Psoas muscle (tissue), 8 donors: ENCODE results near the gene JAKMIP3. TPM values are rescaled to one million over a fixed set of nuclear protein-coding genes. Genes with fewer than 3 reads are reported as not detected.
A peak's percentile ranks its signal among the peaks of the same experiment; 100 is the strongest.

ENCODE experiments used
- ATAC-seq, 4 donors: fragments of 200-7000 bp; cut with Tn5 transposase; one replicate each; pipeline ENCODE4 v1.9.1; 2020; ENCODE audit warnings: moderate library complexity in 3 of 4, mild to moderate bottlenecking in 2 of 4
- DNase-seq, 2 donors: peaks; one replicate each; pipeline ENCODE4 v3.0.0-alpha.2; 2020
- H3K27ac ChIP-seq: fragments of 200-600 bp; one replicate; pipeline ENCODE4 v1.8.0; 2022
- H3K27me3 ChIP-seq, 3 donors: fragments of 200-600 bp in 1 of 3; one replicate each; pipeline versions ENCODE4 v1.6.1 to v1.8.0; 2013 to 2022; ENCODE audit warnings: low read length in 2 of 3, mild to moderate bottlenecking in 2 of 3, moderate library complexity in 1 of 3; ENCODE audit not compliant: insufficient read depth in 3 of 3
- H3K36me3 ChIP-seq, 2 donors: fragments of 200-600 bp in 1 of 2; one replicate each; pipeline versions ENCODE4 v1.6.1 to v1.8.0; 2013 to 2022; ENCODE audit warnings: low read depth in 1 of 2, mild to moderate bottlenecking in 1 of 2, moderate library complexity in 1 of 2; ENCODE audit not compliant: insufficient read depth in 1 of 2
- H3K4me1 ChIP-seq: fragments of 200-600 bp; one replicate; pipeline ENCODE4 v1.8.0; 2022
- H3K4me3 ChIP-seq: fragments of 200-600 bp; one replicate; pipeline ENCODE4 v1.8.0; 2022; ENCODE audit warnings: mild to moderate bottlenecking
- H3K9me3 ChIP-seq: fragments of 200-600 bp; one replicate; pipeline ENCODE4 v1.8.0; 2022
- CTCF ChIP-seq: fragments of 200-600 bp; IDR thresholded peaks from one replicate; pipeline ENCODE4 v1.8.0; 2022; ENCODE audit warnings: antibody characterized with exemption
- WGBS, 3 donors: extraction: QIAGEN DNeasy Blood & Tissue Kit; methylation state at CpG; one replicate each; pipeline versions ENCODE4 v1.1.6 to v1.1.7; 2013; 5-methylcytosine and 5-hydroxymethylcytosine counted together
- intact Hi-C, 2 donors: fragments of 100-400 bp; cut with DNase I; formaldehyde crosslinking; loops; one replicate each; pipeline versions ENCODE4 v1.11.0 to v1.14.2; 2022
- polyA plus RNA-seq, 3 donors: library from polyadenylated mRNA; stranded (reverse); fragments of 200-250 nt; gene quantifications; one replicate each; pipeline ENCODE4 v1.2.3, GENCODE V29; 2013
- total RNA-seq, 4 donors: library from RNA; stranded (reverse); fragmentation: NEBNext Ultra II Directional in 2 of 4; extraction: Animal tissue kit (Norgen Biotek cat#: 25700) in 2 of 4; gene quantifications; one replicate each; pipeline versions ENCODE4 v1.2.1 to v1.2.4, GENCODE V29; 2021 to 2023
- donor health status: healthy with polysubstance abuse.
- donor health status: DM: no; HTN: no; CAD: no; lungs with moderate emphysema.
- donor health status: Bipolar disorder and iron deficiency.
- donor health status: healthy.
- donor health status: DM: yes; HTN: yes; CAD: no.
- donor health status: DM: no; HTN: no; CAD: no.
- donor health status: DM: no; HTN: no; CAD: no.
- donor health status: DM: yes; HTN: yes; CAD: no.

The JAKMIP3 gene
- total and polyA plus RNA-seq, 7 donors: 0.12 to 1.7 (median 0.52) TPM

- WGBS, 3 donors: 75 to 82% (median 81%) methylated on average over 13 of the region's 13 CpGs
Observed at GRCh38 chr10:132107949-132108877, 42.5 kb downstream of the JAKMIP3 start.

GRCh38 chr10:132109341-132110110 is 43.8 kb downstream of the JAKMIP3 start:
- intact Hi-C loops: no loop called here
- no peak overlapping the region for H3K4me3 ChIP-seq
- no peaks in the 10 kb centered on the region for H3K9me3 ChIP-seq
- TF ChIP-seq CTCF: no peak
- H3K4me1 ChIP-seq: no peaks in the 10 kb centered on the region
- ATAC-seq (peak; percentile 32 to 76 (median 64)), DNase-seq (peak in 1 of 2 donors; percentile 59)
- no peak overlapping the region for H3K27ac ChIP-seq
- 65 to 75% (median 72%) methylated on average over 19 of the region's 19 CpGs for WGBS, 3 donors
- H3K27me3 ChIP-seq: no peaks in the 10 kb centered on the region
- no peaks in the 10 kb centered on the region for H3K36me3 ChIP-seq

More at GRCh38 chr10:132107949-132108877, 42.5 kb downstream of the JAKMIP3 start:
- Histone ChIP-seq H3K9me3 (no peaks in the 10 kb centered on the region), H3K27ac (no peak overlapping the region), H3K36me3 (no peaks in the 10 kb centered on the region), H3K4me1 (no peaks in the 10 kb centered on the region), H3K4me3 (no peak overlapping the region), H3K27me3 (no peaks in the 10 kb centered on the region)
- intact Hi-C loops: no loop called here
- TF ChIP-seq CTCF: no peak
- ATAC-seq (no peak), DNase-seq (peak in 1 of 2 donors; percentile 38)

- Histone ChIP-seq H3K36me3 (no peaks in the 10 kb centered on the region), H3K9me3 (no peaks in the 10 kb centered on the region), H3K4me1 (no peaks in the 10 kb centered on the region), H3K27ac (no peak overlapping the region), H3K27me3 (no peaks in the 10 kb centered on the region), H3K4me3 (no peak overlapping the region)
- peak in 1 of 4 donors; percentile 6 for ATAC-seq
- 70 to 73% (median 70%) methylated on average over 14 of the region's 14 CpGs for WGBS, 3 donors
- intact Hi-C loops: no loop called here
- peak in 1 of 2 donors; percentile 53 for DNase-seq
- TF ChIP-seq CTCF: no peak
Observed at GRCh38 chr10:132110111-132110521, 44.4 kb downstream of the JAKMIP3 start.

GRCh38 chr10:132110713-132111112 is 45.0 kb downstream of the JAKMIP3 start:
- H3K9me3 ChIP-seq: no peaks in the 10 kb centered on the region
- H3K4me1 ChIP-seq: no peaks in the 10 kb centered on the region
- 78 to 85% (median 82%) methylated on average over 14 of the region's 14 CpGs for WGBS, 3 donors
- H3K27me3 ChIP-seq: no peaks in the 10 kb centered on the region
- ATAC-seq (no peak), DNase-seq (no peak)
- intact Hi-C loops: no loop called here
- no peak for TF ChIP-seq CTCF
- no peak overlapping the region for H3K27ac ChIP-seq
- no peaks in the 10 kb centered on the region for H3K36me3 ChIP-seq
- no peak overlapping the region for H3K4me3 ChIP-seq
